ENCODE measurements around the gene ATRIP. TPM values are rescaled to one million over a fixed set of nuclear protein-coding genes. Genes with fewer than 3 reads are reported as not detected.
A peak's percentile ranks its signal among the peaks of the same experiment; 100 is the strongest.

Gene ATRIP
- total RNA-seq, 4 donors from 2014 or later: 4.8 to 8.9 (median 7.1) TPM

GRCh38 chr3:48411041-48411588, 35.4 kb upstream of the ATRIP start:
- DNase-seq: no peak
- Histone ChIP-seq H3K36me3 (peaks cover 69 to 99% (median 70%) of the 10 kb centered on the region in 3 donors), H3K4me1 (peaks cover 17 to 62% (median 20%) of the 10 kb centered on the region in 3 donors), H3K4me3 (no peak overlapping the region), H3K27ac (no peak overlapping the region), H3K27me3 (no peaks in the 10 kb centered on the region), H3K9me3 (no peaks in the 10 kb centered on the region)
- intact Hi-C loops (cut with DNase I): no loop called here
- TF ChIP-seq CTCF (IDR thresholded peaks at IDR 0.05) (no peak), POLR2A (IDR thresholded peaks at IDR 0.05) (no peak)
- WGBS, 2 donors: 83 to 90% methylated on average over 8 of the region's 9 CpGs

GRCh38 chr3:48411606-48412374, 34.7 kb upstream of the ATRIP start:
- Histone ChIP-seq H3K36me3 (peaks cover 71 to 99% (median 74%) of the 10 kb centered on the region in 3 donors), H3K9me3 (no peaks in the 10 kb centered on the region), H3K27ac (peak overlapping the region in 2 of 4 donors; percentile 51 to 69), H3K4me3 (no peak overlapping the region), H3K27me3 (no peaks in the 10 kb centered on the region), H3K4me1 (peaks cover 17 to 56% (median 20%) of the 10 kb centered on the region in 3 donors)
- TF ChIP-seq POLR2A (IDR thresholded peaks at IDR 0.05): no peak
- TF ChIP-seq CTCF (IDR thresholded peaks at IDR 0.05): no peak
- no peak for DNase-seq
- intact Hi-C loops (cut with DNase I): no loop called here
- 89 to 92% methylated on average over 5 of the region's 11 CpGs for WGBS, 2 donors

GRCh38 chr3:48412375-48413001, 34.0 kb upstream of the ATRIP start:
- Histone ChIP-seq H3K36me3 (peaks cover 73 to 99% (median 74%) of the 10 kb centered on the region in 3 donors), H3K27ac (peak overlapping the region; percentile 41 to 69 (median 52)), H3K4me1 (peaks cover 17 to 49% (median 20%) of the 10 kb centered on the region in 3 donors), H3K27me3 (no peaks in the 10 kb centered on the region), H3K9me3 (no peaks in the 10 kb centered on the region), H3K4me3 (no peak overlapping the region)
- TF ChIP-seq CTCF (IDR thresholded peaks at IDR 0.05) (no peak), POLR2A (IDR thresholded peaks at IDR 0.05) (no peak)
- 74 to 78% methylated on average over 11 to 18 of the region's 19 CpGs for WGBS, 2 donors
- no peak for DNase-seq
- intact Hi-C loops (cut with DNase I): no loop called here

- no peak for DNase-seq
- peaks cover 17 to 45% (median 20%) of the 10 kb centered on the region in 3 donors for H3K4me1 ChIP-seq
- no peaks in the 10 kb centered on the region for H3K27me3 ChIP-seq
- peak overlapping the region; percentile 41 to 69 (median 52) for H3K27ac ChIP-seq
- H3K9me3 ChIP-seq: no peaks in the 10 kb centered on the region
- intact Hi-C loops (cut with DNase I): no loop called here
- H3K4me3 ChIP-seq: no peak overlapping the region
- no peak for TF ChIP-seq CTCF (IDR thresholded peaks at IDR 0.05)
- no peak for TF ChIP-seq POLR2A (IDR thresholded peaks at IDR 0.05)
- peaks cover 76 to 99% (median 78%) of the 10 kb centered on the region in 3 donors for H3K36me3 ChIP-seq
- 25 to 49% methylated on average over 5 to 7 of the region's 8 CpGs for WGBS, 2 donors
Observed at GRCh38 chr3:48413086-48413485, 33.5 kb upstream of the ATRIP start.

- peak overlapping the region; percentile 41 to 69 (median 52) for H3K27ac ChIP-seq
- intact Hi-C loops (cut with DNase I): no loop called here
- WGBS, 2 donors: 0 to 82% methylated on average over 1 to 8 of the region's 14 CpGs
- no peak overlapping the region for H3K4me3 ChIP-seq
- TF ChIP-seq POLR2A (IDR thresholded peaks at IDR 0.05) (no peak), CTCF (IDR thresholded peaks at IDR 0.05) (no peak)
- H3K4me1 ChIP-seq: peaks cover 17 to 45% (median 20%) of the 10 kb centered on the region in 3 donors
- H3K27me3 ChIP-seq: no peaks in the 10 kb centered on the region
- no peak for DNase-seq
- no peaks in the 10 kb centered on the region for H3K9me3 ChIP-seq
- peaks cover 77 to 99% (median 79%) of the 10 kb centered on the region in 3 donors for H3K36me3 ChIP-seq
Observed at GRCh38 chr3:48413611-48414010, 32.9 kb upstream of the ATRIP start.
